ENCODE measurements around the gene CLIP1.
"Not testable (repeated sequence)": the region's sequence is repeated elsewhere in the genome, so short reads cannot be mapped to it uniquely, and the experiment has no call there.

CLIP1 gene

DNA sequence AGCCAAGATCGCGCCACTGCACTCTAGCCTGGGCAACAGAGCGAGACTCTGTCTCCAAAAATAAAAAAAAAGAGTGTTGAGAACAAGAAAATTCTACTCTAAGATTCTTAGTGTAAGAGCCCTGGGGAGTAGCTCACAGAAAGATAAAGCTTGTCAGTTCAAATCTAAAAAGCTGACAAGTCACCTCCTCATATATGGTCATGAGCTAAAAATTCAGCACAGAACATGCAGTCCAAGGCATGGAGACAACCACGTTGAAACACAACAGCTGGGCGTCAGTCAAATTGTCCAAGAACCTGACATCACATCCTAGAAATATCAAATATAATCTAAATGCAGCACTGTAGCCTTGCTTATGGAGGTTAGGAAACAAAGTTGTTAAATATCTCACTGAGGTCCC lies 47.8 kb downstream of the CLIP1 start:
- no peak for TF ChIP-seq EZH2 (optimal IDR thresholded peaks at IDR 0.05; ENCODE audit: low read depth, low read length)
- TF ChIP-seq EZH2phosphoT487 (IDR thresholded peaks at IDR 0.05; ENCODE audit: low read length) = no peak
- TF ChIP-seq, protein P1, sequence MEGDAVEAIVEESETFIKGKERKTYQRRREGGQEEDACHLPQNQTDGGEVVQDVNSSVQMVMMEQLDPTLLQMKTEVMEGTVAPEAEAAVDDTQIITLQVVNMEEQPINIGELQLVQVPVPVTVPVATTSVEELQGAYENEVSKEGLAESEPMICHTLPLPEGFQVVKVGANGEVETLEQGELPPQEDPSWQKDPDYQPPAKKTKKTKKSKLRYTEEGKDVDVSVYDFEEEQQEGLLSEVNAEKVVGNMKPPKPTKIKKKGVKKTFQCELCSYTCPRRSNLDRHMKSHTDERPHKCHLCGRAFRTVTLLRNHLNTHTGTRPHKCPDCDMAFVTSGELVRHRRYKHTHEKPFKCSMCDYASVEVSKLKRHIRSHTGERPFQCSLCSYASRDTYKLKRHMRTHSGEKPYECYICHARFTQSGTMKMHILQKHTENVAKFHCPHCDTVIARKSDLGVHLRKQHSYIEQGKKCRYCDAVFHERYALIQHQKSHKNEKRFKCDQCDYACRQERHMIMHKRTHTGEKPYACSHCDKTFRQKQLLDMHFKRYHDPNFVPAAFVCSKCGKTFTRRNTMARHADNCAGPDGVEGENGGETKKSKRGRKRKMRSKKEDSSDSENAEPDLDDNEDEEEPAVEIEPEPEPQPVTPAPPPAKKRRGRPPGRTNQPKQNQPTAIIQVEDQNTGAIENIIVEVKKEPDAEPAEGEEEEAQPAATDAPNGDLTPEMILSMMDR (IDR thresholded peaks at IDR 0.05; ENCODE audit: low read length) = no peak
- Histone ChIP-seq H3K4me3 (ENCODE audit: low read length) (no peak overlapping the region), H3K4me1 (ENCODE audit: low read length) (no peaks in the 10 kb centered on the region), H3K27me3 (replicated peaks; ENCODE audit: insufficient read depth, low read length) (no peaks in the 10 kb centered on the region), H3K36me3 (replicated peaks; ENCODE audit: insufficient read depth, low read length) (no peaks in the 10 kb centered on the region), H3K27ac (ENCODE audit: low read length) (no peak overlapping the region), H3K9ac (ENCODE audit: low read length) (no peak overlapping the region), H3K79me2 (ENCODE audit: low read length) (no peaks in the 10 kb centered on the region), H3K9me3 (replicated peaks; ENCODE audit: insufficient read depth, low read length) (no peaks in the 10 kb centered on the region), H3K9me2 (replicated peaks; ENCODE audit: insufficient read depth, low read length) (no peaks in the 10 kb centered on the region), H2AFZ (ENCODE audit: low read length) (no peak overlapping the region), H3F3A (ENCODE audit: insufficient read depth, low read length) (no peaks in the 10 kb centered on the region), H4K20me1 (ENCODE audit: insufficient read depth, low read length) (no peaks in the 10 kb centered on the region), H3K4me2 (ENCODE audit: low read depth, low read length) (no peak overlapping the region)
- DNase-seq = no peak

DNA sequence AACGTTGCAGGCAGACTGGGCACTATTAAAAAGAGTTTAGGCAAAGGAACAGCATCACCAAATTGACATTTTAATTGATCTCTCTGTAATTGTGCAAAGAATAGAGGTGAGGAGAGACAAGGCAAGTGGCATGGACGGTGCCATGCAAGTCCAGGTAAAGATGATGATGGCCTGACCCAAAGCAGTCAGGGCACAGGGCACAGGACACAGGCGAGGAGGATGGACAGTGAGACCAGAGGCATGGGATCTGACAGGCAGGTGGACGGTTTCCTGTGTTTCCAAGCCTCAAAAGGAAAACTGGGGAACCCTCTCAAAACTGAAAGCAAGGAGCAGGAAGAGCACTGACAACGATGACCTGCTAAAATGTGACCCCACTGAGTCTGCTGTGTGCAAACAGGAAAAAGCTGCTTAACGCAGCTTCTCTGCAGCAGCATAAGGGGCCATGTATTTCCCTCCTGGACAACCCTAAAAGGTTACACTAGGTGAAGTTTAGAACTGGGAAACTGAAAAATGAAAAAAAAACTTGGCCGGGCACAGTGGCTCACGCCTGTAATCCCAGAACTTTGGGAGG lies 50.9 kb downstream of the CLIP1 start:
- no peaks in the 10 kb centered on the region for H3K36me3 ChIP-seq (replicated peaks; ENCODE audit: insufficient read depth, low read length)
- H3K4me3 ChIP-seq (ENCODE audit: low read length) = no peak overlapping the region
- TF ChIP-seq, protein P1 (IDR thresholded peaks at IDR 0.05; ENCODE audit: low read length) = no peak
- TF ChIP-seq EZH2 (optimal IDR thresholded peaks at IDR 0.05; ENCODE audit: low read depth, low read length) (no peak), EZH2phosphoT487 (IDR thresholded peaks at IDR 0.05; ENCODE audit: low read length) (no peak)
- no peaks in the 10 kb centered on the region for H3F3A ChIP-seq (ENCODE audit: insufficient read depth, low read length)
- H3K4me2 ChIP-seq (ENCODE audit: low read depth, low read length) = no peak overlapping the region
- no peak overlapping the region for H3K9ac ChIP-seq (ENCODE audit: low read length)
- no peaks in the 10 kb centered on the region for H3K27me3 ChIP-seq (replicated peaks; ENCODE audit: insufficient read depth, low read length)
- DNase-seq = no peak
- no peaks in the 10 kb centered on the region for H3K9me2 ChIP-seq (replicated peaks; ENCODE audit: insufficient read depth, low read length)
- H3K79me2 ChIP-seq (ENCODE audit: low read length) = no peaks in the 10 kb centered on the region
- H3K9me3 ChIP-seq (replicated peaks; ENCODE audit: insufficient read depth, low read length) = no peaks in the 10 kb centered on the region
- no peak overlapping the region for H2AFZ ChIP-seq (ENCODE audit: low read length)
- no peaks in the 10 kb centered on the region for H3K4me1 ChIP-seq (ENCODE audit: low read length)
- no peaks in the 10 kb centered on the region for H4K20me1 ChIP-seq (ENCODE audit: insufficient read depth, low read length)
- H3K27ac ChIP-seq (ENCODE audit: low read length) = no peak overlapping the region

DNA sequence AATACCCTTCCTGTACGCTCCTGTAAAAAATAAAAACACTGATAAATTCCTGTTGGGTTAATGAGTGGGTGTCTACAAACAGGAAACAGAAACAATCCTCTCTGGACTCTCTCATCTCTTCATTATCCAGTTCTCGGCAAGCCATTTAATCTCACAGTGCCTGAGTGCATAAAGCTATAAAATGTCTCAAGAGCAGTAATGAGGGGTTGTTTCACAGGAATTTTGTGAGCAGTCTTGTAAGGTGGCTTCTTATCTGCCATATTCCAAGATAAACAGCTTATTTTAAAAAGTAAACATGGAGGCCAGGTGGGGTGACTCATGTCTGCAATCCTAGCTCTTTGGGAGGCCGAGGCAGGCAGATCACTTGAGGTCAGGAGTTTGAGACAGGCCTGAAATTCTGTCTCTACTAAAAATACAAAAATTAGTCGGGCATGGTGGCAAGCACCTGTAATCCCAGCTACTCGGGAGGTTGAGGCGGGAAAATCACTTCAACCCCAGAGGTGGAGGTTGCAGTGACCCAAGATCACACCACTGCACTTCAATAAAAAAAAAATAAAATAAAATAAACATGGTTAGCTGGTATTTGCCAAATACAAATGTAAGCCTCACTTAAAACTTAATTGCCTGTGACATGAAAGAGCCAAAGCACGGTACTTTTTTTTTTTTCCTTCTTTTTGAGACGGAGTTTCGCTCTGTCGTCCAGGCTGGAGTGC lies 54.0 kb downstream of the CLIP1 start:
- no peak for DNase-seq
- H3K9ac ChIP-seq (ENCODE audit: low read length) = no peak overlapping the region

DNA sequence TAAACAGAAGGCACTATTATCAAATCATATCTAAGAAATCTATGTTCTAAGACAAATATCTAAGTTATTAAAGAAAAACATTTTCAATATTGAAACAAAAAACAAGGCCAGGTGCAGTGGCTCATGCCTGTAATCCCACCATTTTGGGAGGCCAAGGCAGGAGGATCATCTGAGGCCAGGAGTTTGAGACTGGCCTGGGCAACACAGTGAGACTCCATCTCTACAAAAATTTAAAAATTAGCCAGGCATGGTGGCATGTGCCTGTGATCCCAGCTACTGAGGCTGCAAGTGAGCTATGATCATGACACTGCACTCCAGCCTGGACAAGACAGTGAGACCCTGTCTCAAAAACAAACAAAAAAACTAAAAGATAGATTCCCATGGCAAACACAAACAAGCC lies 54.8 kb downstream of the CLIP1 start:
- not testable (repeated sequence) for H3K27ac ChIP-seq (ENCODE audit: low read length); H3K36me3 ChIP-seq (replicated peaks; ENCODE audit: insufficient read depth, low read length); H3F3A ChIP-seq (ENCODE audit: insufficient read depth, low read length); H2AFZ ChIP-seq (ENCODE audit: low read length); H3K79me2 ChIP-seq (ENCODE audit: low read length); DNase-seq; H3K4me2 ChIP-seq (ENCODE audit: low read depth, low read length); H3K9ac ChIP-seq (ENCODE audit: low read length); H3K9me2 ChIP-seq (replicated peaks; ENCODE audit: insufficient read depth, low read length); H4K20me1 ChIP-seq (ENCODE audit: insufficient read depth, low read length); H3K4me3 ChIP-seq (ENCODE audit: low read length); H3K4me1 ChIP-seq (ENCODE audit: low read length); H3K9me3 ChIP-seq (replicated peaks; ENCODE audit: insufficient read depth, low read length); H3K27me3 ChIP-seq (replicated peaks; ENCODE audit: insufficient read depth, low read length)

More for the DNA sequence above, 54.0 kb downstream of the CLIP1 start:
- H3K4me1 ChIP-seq (ENCODE audit: low read length) = no peaks in the 10 kb centered on the region
- H3K4me2 ChIP-seq (ENCODE audit: low read depth, low read length) = no peak overlapping the region
- H3K36me3 ChIP-seq (replicated peaks; ENCODE audit: insufficient read depth, low read length) = no peaks in the 10 kb centered on the region
- H3K4me3 ChIP-seq (ENCODE audit: low read length) = no peak overlapping the region
- H3K9me2 ChIP-seq (replicated peaks; ENCODE audit: insufficient read depth, low read length) = no peaks in the 10 kb centered on the region
- H2AFZ ChIP-seq (ENCODE audit: low read length) = no peak overlapping the region
- no peaks in the 10 kb centered on the region for H3K9me3 ChIP-seq (replicated peaks; ENCODE audit: insufficient read depth, low read length)
- H3F3A ChIP-seq (ENCODE audit: insufficient read depth, low read length) = no peaks in the 10 kb centered on the region
- no peak overlapping the region for H3K27ac ChIP-seq (ENCODE audit: low read length)
- H4K20me1 ChIP-seq (ENCODE audit: insufficient read depth, low read length) = no peaks in the 10 kb centered on the region
- no peak for TF ChIP-seq EZH2phosphoT487 (IDR thresholded peaks at IDR 0.05; ENCODE audit: low read length)
- TF ChIP-seq EZH2 (optimal IDR thresholded peaks at IDR 0.05; ENCODE audit: low read depth, low read length) = no peak
- H3K27me3 ChIP-seq (replicated peaks; ENCODE audit: insufficient read depth, low read length) = no peaks in the 10 kb centered on the region
- no peaks in the 10 kb centered on the region for H3K79me2 ChIP-seq (ENCODE audit: low read length)
